Heart right ventricle (tissue), 16 donors: ENCODE measurements around the gene CYP4F8. TPM values are rescaled to one million over a fixed set of nuclear protein-coding genes. Genes with fewer than 3 reads are reported as not detected.
"Not testable (repeated sequence)": the region's sequence is repeated elsewhere in the genome, so short reads cannot be mapped to it uniquely, and the experiment has no call there.

Experiments
- ATAC-seq, 8 donors: fragments of 200-7000 bp; cut with Tn5 transposase; one replicate each; pipeline ENCODE4 v1.9.1; 2020; ENCODE audit warnings: mild to moderate bottlenecking in 8 of 8, moderate library complexity in 8 of 8, moderate number of reproducible peaks in 1 of 8
- DNase-seq, 2 donors: peaks; one replicate each; pipeline ENCODE4 v3.0.0-alpha.2; 2020
- H3K27ac ChIP-seq, 10 donors: fragments of 200-600 bp; sonication (generic) in 2 of 10; one replicate each; pipeline versions ENCODE4 v1.5.0 to v1.8.0; 2020 to 2022; ENCODE audit warnings: mild to moderate bottlenecking in 3 of 10
- H3K27me3 ChIP-seq, 7 donors: fragments of 200-600 bp; one replicate each; pipeline ENCODE4 v1.8.0; 2021 to 2022; ENCODE audit warnings: mild to moderate bottlenecking in 2 of 7
- H3K36me3 ChIP-seq, 9 donors: fragments of 200-600 bp; sonication (generic) in 1 of 9; one replicate each; pipeline versions ENCODE4 v1.5.0 to v1.8.0; 2020 to 2022; ENCODE audit warnings: mild to moderate bottlenecking in 2 of 9
- H3K4me1 ChIP-seq, 9 donors: fragments of 200-600 bp; sonication (generic) in 1 of 9; one replicate each; pipeline versions ENCODE4 v1.5.0 to v1.8.0; 2020 to 2022; ENCODE audit warnings: mild to moderate bottlenecking in 4 of 9
- H3K4me3 ChIP-seq, 10 donors: fragments of 200-600 bp; sonication (generic) in 2 of 10; one replicate each; pipeline versions ENCODE4 v1.5.0 to v1.8.0; 2020 to 2022; ENCODE audit warnings: mild to moderate bottlenecking in 7 of 10, moderate library complexity in 2 of 10
- H3K9me3 ChIP-seq, 11 donors: fragments of 200-600 bp in 10 of 11; sonication (generic) in 2 of 11; one replicate each; pipeline versions ENCODE4 v1.5.0 to v1.8.0; 2013 to 2022; ENCODE audit warnings: mild to moderate bottlenecking in 2 of 11, control low read depth in 1 of 11, moderate library complexity in 1 of 11
- WGBS, 2 donors: extraction: QIAGEN DNeasy Blood & Tissue Kit; methylation state at CpG; one replicate each; pipeline ENCODE4 v1.1.7; 2013; ENCODE audit warnings: inconsistent platforms in 1 of 2; 5-methylcytosine and 5-hydroxymethylcytosine counted together
- intact Hi-C, 10 donors: fragments of 100-400 bp; cut with DNase I; formaldehyde crosslinking; loops; one replicate each; pipeline versions ENCODE4 v1.11.1 to v1.14.2; 2022
- polyA plus RNA-seq, 2 donors: library from polyadenylated mRNA; stranded (reverse); fragments of 200-250 nt; gene quantifications; one replicate each; pipeline ENCODE4 v1.2.3, GENCODE V29; 2013
- total RNA-seq, 10 donors: library from RNA; stranded (reverse); fragmentation: NEBNext Ultra II Directional in 3 of 10; extraction: Animal tissue kit (Norgen Biotek cat#: 25700) in 3 of 10; gene quantifications; one replicate each; pipeline versions ENCODE4 v1.2.1 to v1.2.4, GENCODE V29; 2021 to 2023
- TF ChIP-seq, protein P1 (sequence below), 9 donors: fragments of 200-600 bp; sonication (generic) in 2 of 9; IDR thresholded peaks; one replicate each; pipeline versions ENCODE4 v1.5.0 to v1.8.0; 2021 to 2022; ENCODE audit warnings: antibody characterized with exemption in 9 of 9, mild to moderate bottlenecking in 5 of 9, moderate library complexity in 1 of 9
- donor health status: Arrhythmogenic right ventricular cardiomyopathy.
- donor health status: ischemic (EF 13 %, LVEDD 7.1; RV severe dilation, severe dysfunction).
- donor health status: healthy with polysubstance abuse.
- donor health status: DM: no; HTN: yes; CAD: no.
- donor health status: DM: no; HTN: no; CAD: no.
- donor health status: ischemic (EF 25% LVEDD 6.9; RV normal size, moderate dysfunction).
- donor health status: ischemic (EF 25% LVEDD 5.7; RV mildly dilated, moderate dysfunction).
- donor health status: healthy.
- donor health status: DM: yes; HTN: yes; CAD: no.
- donor health status: Ischemic cardiomyopathy.
- donor health status: ischemic (EF 35%, LVEDD 5.7; RV mildly dilated, moderate dysfunction).
- donor health status: nonischemic (EF 11% LVEDD 7.7; RV severe dilation, severe dysfunction).
- donor health status: DM: yes; HTN: yes; CAD: no.
- donor health status: PGD.
- donor health status: ischemic (EF 29% LVEDD 5.4; RV normal size, mild dysfunction).
- donor health status: nonischemic (EF 23%, LVEDD 6.1; RV moderate dilation, normal function).

The CYP4F8 gene
- total and polyA plus RNA-seq, 12 donors = not detected

DNA sequence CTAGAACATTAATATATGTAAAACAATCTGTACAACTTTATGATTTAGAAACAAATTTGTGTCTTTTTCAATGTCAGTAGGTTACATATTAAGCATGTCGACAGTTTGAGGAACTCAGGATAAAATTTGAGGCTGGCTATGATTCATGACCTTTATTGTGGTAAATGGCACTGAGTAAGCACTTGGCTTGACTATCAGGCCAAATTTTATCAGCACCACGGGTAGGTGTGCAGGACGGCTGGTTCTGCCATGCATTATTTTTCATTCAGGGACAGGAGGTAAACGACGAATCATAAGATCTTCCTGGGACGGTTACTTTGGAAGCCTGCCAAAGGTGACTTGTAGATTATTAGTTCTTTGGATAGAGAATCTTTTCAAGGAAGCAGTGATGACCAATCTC, 19.9 kb upstream of the CYP4F8 start:
- no peaks in the 10 kb centered on the region for H3K36me3 ChIP-seq
- DNase-seq = no peak
- ATAC-seq = no peak
- no peak overlapping the region for H3K4me3 ChIP-seq
- WGBS, 2 donors = 37 to 45% methylated on average over 6 of the region's 6 CpGs
- no peaks in the 10 kb centered on the region for H3K4me1 ChIP-seq
- peaks cover 0 to 19% (median 0%) of the 10 kb centered on the region in 7 donors for H3K27me3 ChIP-seq
- peaks cover 0 to 13% (median 0%) of the 10 kb centered on the region in 11 donors for H3K9me3 ChIP-seq
- intact Hi-C loops = no loop called here
- H3K27ac ChIP-seq = no peak overlapping the region
- TF ChIP-seq, protein P1, sequence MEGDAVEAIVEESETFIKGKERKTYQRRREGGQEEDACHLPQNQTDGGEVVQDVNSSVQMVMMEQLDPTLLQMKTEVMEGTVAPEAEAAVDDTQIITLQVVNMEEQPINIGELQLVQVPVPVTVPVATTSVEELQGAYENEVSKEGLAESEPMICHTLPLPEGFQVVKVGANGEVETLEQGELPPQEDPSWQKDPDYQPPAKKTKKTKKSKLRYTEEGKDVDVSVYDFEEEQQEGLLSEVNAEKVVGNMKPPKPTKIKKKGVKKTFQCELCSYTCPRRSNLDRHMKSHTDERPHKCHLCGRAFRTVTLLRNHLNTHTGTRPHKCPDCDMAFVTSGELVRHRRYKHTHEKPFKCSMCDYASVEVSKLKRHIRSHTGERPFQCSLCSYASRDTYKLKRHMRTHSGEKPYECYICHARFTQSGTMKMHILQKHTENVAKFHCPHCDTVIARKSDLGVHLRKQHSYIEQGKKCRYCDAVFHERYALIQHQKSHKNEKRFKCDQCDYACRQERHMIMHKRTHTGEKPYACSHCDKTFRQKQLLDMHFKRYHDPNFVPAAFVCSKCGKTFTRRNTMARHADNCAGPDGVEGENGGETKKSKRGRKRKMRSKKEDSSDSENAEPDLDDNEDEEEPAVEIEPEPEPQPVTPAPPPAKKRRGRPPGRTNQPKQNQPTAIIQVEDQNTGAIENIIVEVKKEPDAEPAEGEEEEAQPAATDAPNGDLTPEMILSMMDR (IDR thresholded peaks at IDR 0.05) = no peak

DNA sequence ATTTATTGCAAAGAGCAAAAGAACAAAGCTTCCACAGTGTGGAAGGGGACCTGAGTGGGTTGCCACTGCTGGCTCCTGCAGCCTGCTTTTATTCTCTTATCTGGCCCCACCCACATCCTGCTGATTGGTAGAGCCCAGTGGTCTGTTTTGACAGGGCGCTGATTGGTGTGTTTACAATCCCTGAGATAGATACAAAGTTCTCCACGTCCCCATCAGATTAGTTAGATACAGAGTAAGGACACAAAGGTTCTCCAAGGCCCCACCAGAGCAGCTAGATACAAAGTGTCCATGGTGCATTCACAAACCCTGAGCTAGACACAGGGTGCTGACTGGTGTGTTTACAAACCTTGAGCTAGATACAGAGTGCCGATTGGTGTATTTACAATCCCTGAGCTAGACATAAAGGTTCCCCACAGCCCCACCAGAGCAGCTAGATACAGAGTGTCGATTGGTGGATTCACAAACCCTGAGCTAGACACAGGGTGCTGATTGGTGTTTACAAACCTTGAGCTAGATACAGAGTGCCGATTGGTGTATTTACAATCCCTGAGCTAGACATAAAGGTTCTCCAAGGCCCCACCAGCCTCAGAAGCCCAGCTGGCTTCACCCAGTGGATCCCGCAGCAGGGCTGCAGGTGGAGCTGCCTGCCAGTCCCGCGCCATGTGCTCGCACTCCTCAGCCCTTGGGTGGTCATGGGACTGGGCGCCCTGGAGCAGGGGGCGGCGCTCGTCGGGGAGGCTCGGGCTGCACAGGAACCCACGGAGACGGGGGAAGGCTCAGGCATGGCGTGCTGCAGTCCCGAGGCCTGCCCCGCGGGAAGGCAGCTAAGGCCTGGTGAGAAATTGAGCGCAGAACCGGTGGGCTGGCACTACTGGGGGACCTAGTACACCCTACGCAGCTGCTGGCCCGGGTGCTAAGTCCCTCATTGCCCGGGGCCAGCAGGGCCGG, 6.8 kb upstream of the CYP4F8 start:
- H3K9me3 ChIP-seq, H3K4me3 ChIP-seq, ATAC-seq, intact Hi-C loops, H3K4me1 ChIP-seq, H3K36me3 ChIP-seq, DNase-seq, H3K27ac ChIP-seq: not testable (repeated sequence)
- peaks cover 0 to 14% (median 0%) of the 10 kb centered on the region in 7 donors for H3K27me3 ChIP-seq
- 86 to 88% methylated on average over 26 to 27 of the region's 27 CpGs for WGBS, 2 donors

DNA sequence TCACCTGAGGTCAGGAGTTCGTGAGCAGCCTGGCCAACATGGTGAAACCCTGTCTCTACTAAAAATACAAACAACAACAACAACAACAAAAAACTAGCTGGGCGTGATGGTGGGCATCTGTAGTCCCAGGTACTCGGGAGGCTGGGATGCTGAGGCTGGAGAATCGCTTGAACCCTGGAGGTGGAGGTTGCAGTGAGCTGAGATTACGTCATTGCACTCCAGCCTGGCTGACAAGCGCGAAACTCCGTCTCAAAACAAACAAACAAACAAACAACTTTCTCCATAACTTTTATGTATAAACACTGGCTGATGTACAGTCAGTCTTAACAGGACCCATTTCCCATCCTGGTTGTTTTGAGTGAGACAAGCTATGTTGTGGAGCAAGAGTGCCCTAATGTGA, 5.8 kb upstream of the CYP4F8 start:
- no peak overlapping the region for H3K4me3 ChIP-seq
- no peaks in the 10 kb centered on the region for H3K9me3 ChIP-seq
- TF ChIP-seq, protein P1 (IDR thresholded peaks at IDR 0.05) = no peak
- H3K36me3 ChIP-seq = no peaks in the 10 kb centered on the region
- ATAC-seq (no peak), DNase-seq (no peak)
- 79 to 85% methylated on average over 8 of the region's 8 CpGs for WGBS, 2 donors
- peaks cover 0 to 20% (median 0%) of the 10 kb centered on the region in 7 donors for H3K27me3 ChIP-seq
- H3K27ac ChIP-seq = no peak overlapping the region
- intact Hi-C loops = no loop called here
- H3K4me1 ChIP-seq = no peaks in the 10 kb centered on the region

DNA sequence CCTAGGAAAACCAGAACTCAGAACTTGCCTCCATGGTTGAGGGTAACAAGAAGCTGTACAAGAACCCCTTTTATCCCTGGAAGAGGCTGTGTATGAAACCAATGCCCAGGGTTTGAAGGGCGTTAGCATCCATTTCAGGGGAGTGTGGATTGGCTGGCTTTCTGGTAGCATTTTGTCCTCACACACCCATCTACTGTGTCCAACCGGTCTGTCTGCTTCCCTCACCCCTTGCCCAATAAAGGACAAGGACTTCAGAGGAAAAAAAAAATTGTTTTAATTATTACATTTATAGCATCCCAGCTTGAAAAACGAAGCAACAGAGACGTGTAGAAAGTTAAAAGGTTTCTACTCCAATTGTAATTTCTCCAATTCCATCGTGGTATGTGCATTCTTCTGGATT, 2.7 kb upstream of the CYP4F8 start:
- TF ChIP-seq, protein P1 (IDR thresholded peaks at IDR 0.05) = no peak
- ATAC-seq = no peak
- intact Hi-C loops = no loop called here
- 54 to 56% methylated on average over 5 of the region's 5 CpGs for WGBS, 2 donors
- DNase-seq = no peak
- no peaks in the 10 kb centered on the region for H3K4me1 ChIP-seq
- H3K27me3 ChIP-seq = peaks cover 0 to 34% (median 4%) of the 10 kb centered on the region in 7 donors
- no peak overlapping the region for H3K27ac ChIP-seq
- H3K4me3 ChIP-seq = no peak overlapping the region
- H3K36me3 ChIP-seq = no peaks in the 10 kb centered on the region
- no peaks in the 10 kb centered on the region for H3K9me3 ChIP-seq

DNA sequence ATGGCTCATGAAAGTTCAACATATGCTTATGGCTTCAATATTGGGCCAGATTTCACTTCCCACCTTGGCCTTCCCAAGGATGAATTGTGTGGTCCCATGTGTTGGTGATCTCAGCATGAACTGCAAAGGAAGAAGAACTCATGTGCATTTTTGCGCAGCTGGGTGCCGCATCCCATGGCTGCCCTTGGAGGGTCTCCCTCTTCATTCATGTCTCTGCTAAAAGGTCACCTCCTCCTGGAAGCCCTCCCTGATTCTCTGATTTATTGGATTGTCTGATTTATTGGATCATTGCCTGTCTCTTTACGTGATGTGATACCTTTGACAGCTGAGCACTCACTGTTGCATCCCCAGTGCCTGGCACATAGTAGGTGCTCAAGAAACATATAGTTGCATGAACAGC, 1.7 kb upstream of the CYP4F8 start:
- Histone ChIP-seq H3K27me3 (peaks cover 0 to 40% (median 7%) of the 10 kb centered on the region in 7 donors), H3K36me3 (no peaks in the 10 kb centered on the region), H3K4me1 (no peaks in the 10 kb centered on the region), H3K4me3 (no peak overlapping the region), H3K9me3 (no peaks in the 10 kb centered on the region), H3K27ac (no peak overlapping the region)
- WGBS, 2 donors = 91 to 95% methylated on average over 3 of the region's 3 CpGs
- TF ChIP-seq, protein P1 (IDR thresholded peaks at IDR 0.05) = no peak
- intact Hi-C loops = no loop called here
- DNase-seq = no peak
- no peak for ATAC-seq
